ENCODE results near the gene AKIRIN1.
"Not testable (repeated sequence)": the region's sequence is repeated elsewhere in the genome, so short reads cannot be mapped to it uniquely, and the experiment has no call there.

The AKIRIN1 gene

DNA sequence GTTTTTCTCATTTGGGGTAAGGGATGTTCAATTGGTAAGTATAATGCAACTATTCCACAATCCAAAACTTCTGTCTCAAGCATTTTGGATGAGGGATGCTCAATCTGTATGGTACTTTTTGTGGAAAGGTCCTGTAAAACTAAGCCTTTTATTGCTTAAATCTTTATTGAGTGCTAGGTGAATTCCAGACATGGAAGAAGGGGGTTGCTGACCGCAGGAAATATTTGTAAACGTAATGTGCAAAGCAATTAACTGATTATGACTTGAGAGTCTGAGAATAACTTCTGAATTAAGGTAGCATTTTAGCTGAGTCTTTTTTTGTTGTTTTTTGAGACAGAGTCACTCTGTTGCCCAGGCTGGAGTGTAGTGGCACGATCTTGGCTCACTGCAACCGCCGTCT, 3.1 kb downstream of the AKIRIN1 start:
- DNase-seq (ENCODE audit: low read depth in 3 of 3) = no peak

- DNase-seq (ENCODE audit: low read depth in 3 of 3) = no peak
Observed at GRCh38 chr1:38997034-38997900, 6.2 kb downstream of the AKIRIN1 start.

DNA sequence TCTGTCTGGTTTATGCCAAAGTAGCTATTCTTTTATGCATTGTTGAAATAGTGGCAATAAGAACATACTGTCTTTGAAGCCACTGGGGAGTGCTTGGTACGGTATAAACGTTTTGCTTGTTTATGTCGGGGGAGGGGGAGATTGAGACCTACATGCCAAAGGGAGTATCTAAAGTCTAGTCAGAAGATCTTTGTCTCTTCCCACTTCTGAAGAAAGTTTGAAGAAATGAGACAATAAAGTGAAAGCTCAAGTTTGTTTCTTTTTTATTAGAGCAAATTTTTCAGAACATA, 6.8 kb downstream of the AKIRIN1 start:
- DNase-seq (ENCODE audit: low read depth in 3 of 3) = no peak

DNA sequence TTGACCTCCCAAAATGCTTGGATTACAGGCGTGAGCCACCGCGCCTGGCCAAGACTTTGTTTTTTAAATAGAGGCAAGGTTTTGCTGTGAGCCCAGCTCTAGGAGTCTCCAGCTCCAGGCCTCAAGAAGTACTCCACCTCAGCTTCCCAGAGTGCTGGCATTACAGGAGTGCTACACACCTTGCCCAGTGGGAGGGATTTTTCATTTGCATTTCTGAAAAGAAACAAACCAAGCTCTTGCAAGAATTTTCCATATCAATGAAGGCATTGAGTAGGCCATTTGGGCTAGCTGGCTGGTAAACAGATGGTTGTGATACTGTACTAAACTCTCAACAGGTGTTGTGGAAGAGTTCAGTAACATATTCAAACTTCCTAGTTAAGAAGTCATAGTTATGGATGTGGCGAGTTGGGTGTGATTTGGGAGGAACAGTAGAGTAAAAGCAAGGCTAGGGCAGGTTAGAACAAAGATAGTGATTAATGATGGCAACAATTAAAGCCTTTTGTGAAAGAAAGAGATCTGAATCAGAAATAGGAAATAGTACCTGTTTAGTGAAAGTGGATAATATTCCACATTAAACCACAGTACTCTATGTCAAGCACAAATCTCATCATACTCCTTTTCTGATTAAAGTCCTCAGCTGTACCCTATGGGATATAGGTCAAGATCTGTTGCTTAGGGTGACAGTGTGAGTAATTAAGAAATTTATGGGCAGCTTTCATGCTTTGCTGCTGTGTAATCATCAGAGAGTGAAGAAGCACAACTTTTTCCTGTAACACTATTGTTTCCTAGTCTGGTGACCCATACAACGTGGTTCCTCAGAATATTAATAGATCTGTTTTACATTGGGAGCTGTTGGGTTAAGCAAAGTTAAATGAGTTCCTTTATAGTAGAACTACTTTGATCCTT, 10.7 kb downstream of the AKIRIN1 start:
- no peak for DNase-seq (ENCODE audit: low read depth in 3 of 3)

DNA sequence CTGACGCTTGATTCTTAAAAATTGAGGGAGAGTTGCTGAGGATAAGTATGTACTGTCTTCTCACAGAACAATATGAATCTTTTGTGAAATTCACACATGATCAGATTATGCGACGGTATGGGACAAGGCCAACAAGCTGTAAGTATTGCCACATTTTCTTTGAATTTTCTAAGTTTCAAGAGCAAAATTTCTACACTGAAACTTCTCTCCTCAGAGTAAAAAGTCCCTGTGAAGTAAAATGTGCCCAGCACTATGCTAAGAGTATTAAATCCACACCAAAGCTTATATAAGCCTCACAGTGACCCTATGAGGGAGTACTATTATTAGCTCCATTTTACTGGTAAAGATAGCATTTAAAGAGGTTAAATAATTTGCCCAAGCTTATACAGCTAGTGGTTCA, 12.2 kb downstream of the AKIRIN1 start:
- DNase-seq (ENCODE audit: low read depth in 3 of 3) = no peak

DNA sequence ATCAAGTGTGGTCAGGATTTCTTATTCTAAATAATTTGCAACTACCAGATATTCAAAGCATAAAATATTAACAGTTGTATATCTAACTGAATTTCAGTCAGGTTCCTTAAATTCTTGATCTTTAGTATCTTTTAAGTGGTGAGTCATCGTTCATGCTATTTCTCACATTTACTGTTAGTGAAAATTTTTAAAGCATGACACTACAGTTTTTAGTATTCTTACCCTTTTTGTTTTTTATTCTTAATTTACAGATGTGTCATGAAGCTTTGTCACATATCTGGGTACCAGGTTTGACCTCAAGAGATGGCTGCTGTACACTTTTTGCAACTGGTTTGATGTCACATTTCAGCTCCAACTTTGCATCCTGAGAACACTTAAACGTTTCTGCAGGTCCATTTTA, 12.7 kb downstream of the AKIRIN1 start:
- DNase-seq (ENCODE audit: low read depth in 3 of 3) = no peak

DNA sequence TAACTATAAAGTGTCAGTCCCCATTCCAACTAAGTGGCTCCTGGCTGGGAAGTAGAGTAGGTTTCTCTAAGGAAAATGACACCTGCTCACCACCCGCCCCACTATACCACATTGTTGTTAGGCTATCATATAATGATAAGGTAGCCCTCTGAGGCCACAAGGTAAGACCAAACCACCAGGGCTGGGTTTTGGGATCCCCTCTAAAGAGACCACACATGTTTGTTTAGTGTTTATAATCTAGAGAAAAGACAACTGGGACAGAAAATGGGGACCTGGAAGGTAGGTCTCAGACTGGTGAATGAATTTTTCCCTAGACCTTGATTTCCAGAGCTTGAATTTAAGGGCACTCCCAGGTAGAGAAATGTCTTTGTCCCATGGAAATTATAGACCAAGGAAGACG, 15.2 kb downstream of the AKIRIN1 start:
- no peak for DNase-seq (ENCODE audit: low read depth in 3 of 3)

DNA sequence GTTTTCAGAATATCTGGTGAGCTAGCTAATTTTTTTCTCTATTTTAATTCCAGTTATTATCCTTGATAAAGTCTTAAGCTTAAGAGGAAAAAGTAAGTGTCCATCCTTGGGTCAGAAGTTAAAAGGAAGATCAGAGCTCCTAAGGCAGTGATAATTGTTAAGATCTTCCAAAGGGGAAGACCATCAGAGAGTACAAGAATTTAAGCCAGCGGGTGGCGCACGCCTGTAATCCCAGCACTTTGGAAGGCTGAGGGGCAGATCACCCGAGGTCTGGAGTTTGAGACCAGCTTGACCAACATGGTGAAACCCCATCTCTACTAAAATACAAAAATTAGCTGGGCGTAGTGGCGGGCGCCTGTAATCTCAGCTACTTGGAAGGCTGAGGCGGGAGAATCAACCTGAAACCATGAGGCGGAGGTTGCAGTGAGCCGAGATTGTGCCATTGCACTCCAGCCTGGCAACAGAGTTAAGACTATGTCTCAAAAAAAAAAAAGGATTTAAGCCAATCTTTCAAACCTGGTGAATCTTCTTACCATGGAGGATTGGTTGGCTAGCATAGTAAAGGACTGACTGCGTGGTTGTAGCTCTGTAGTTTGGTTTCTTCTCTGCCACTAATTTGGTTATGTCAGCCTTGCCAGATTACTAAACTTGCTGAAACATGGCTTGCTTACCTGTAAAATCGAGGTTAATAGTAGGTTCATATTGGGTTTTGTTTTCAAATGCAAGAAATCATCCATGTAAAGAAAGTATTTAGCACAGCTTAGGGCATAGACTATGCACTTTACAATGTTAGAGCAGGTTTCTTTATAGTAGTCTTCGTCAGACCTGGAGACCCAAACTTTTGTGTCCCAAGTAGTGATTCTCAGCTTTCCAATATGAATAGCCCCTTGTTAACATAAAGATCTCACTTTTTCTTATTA, 15.9 kb downstream of the AKIRIN1 start:
- DNase-seq (ENCODE audit: low read depth in 3 of 3) = no peak

DNA sequence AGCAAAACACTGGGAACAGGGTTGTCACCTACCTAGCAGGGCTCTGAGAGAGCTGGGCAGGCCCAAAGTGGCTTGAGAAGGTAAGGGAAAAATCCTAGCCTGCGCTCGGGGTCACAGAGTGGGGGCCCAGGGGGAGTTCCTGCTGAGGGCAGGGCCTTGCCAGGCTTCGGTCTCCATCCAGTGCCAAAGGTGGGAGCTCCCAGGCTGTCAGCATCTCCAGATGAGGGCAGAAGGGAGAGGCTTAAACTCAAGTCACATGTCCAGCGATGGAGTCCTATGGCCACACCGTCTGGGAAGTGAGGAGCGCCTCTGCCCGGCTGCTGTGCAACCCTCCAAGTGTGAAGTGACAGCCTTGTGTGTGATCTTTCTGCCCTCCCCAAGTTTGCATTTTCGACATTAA, 23.9 kb downstream of the AKIRIN1 start:
- not testable (repeated sequence) for DNase-seq (ENCODE audit: low read depth in 3 of 3)

GRCh38 chr1:39016604-39017171, 25.6 kb downstream of the AKIRIN1 start:
- no peak for DNase-seq (ENCODE audit: low read depth in 3 of 3)

DNA sequence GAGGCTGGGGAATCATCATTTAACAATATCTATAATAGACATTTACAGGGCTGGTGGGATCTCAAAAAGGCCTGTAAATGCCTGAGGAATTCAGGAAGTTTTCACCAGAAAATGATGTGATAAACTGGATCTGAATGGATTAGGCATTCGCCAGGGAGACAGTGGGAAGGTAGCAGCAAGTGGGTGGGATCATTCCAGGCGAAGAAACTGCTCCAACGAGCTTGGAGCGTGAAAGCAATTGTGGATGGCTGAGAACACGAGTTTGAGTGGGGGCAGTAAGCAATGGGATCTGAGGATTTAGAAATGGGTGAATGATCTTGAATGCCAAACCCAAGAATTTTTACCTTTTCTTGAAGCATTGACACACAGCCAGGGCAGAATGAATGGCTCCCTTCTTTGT, 26.2 kb downstream of the AKIRIN1 start:
- no peak for DNase-seq (ENCODE audit: low read depth in 3 of 3)

DNA sequence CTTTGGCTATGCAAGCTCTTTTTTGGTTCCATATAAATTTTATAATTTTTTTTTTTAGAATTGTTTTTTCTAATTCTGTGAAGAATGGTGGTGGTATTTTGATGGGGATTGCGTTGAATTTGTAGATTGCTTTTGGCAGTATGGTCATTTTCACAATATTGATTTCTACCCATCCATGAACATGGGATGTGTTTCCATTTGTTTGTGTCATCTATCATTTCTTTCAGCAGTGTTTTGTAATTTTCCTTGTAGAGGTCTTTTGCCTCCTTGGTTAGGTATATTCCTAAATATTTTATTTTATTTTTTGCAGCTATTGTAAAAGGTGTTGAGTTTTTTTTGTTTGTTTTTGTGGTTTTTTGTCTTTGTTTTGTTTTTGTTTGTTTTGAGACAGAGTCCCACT, 29.4 kb downstream of the AKIRIN1 start:
- DNase-seq (ENCODE audit: low read depth in 3 of 3) = not testable (repeated sequence)

- no peak for DNase-seq (ENCODE audit: low read depth in 3 of 3)
Observed at GRCh38 chr1:39021426-39021825, 30.4 kb downstream of the AKIRIN1 start.

- no peak for DNase-seq (ENCODE audit: low read depth in 3 of 3)
Observed at GRCh38 chr1:39023140-39023539, 32.1 kb downstream of the AKIRIN1 start.

DNA sequence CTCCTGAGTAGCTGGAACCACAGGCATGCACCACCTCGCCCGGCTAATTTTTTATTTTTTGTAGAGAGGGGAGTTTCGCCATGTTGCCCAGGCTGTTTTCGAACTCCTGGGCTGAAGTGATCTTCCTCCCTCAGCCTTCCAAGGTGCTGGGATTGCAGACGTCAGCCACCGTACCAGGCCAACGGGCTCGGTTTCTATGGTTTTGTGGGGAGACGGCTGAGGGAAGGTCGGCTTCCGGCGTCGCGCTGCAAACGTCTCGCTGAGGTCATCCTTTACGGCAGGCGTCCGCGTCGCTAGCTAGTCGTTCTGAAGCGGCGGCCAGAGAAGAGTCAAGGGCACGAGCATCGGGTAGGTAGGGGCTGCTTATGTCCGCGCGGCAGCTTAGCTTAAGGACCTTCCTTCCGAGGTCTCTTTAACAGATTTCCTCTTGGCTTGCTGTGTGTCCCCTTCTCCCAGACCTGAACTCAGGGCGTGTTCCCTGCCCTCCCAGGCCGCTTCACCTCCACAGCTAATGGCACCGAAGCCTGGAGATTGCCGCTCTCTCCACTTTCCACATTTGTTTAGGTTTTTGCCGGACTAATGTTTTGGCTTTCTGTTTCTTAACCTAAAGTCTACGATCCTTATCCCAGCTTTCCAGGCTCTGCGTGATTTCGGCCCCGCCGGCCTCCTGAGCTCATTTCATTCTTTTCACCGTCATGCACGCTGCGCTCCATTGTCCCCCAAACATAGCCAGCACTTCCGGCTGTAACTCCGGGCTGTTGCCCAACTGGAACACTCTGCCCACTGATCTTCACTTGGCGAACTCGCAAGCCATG, 35.2 kb downstream of the AKIRIN1 start, which contains the start of gene NDUFS5:
TSS of gene NDUFS5 (plus strand) at position 300 of the 815 bp plus-strand sequence. CDS start 2,375 bp downstream, outside the sequence.
- peak; percentile 66 to 82 (median 71) for DNase-seq (ENCODE audit: low read depth in 3 of 3)

DNA sequence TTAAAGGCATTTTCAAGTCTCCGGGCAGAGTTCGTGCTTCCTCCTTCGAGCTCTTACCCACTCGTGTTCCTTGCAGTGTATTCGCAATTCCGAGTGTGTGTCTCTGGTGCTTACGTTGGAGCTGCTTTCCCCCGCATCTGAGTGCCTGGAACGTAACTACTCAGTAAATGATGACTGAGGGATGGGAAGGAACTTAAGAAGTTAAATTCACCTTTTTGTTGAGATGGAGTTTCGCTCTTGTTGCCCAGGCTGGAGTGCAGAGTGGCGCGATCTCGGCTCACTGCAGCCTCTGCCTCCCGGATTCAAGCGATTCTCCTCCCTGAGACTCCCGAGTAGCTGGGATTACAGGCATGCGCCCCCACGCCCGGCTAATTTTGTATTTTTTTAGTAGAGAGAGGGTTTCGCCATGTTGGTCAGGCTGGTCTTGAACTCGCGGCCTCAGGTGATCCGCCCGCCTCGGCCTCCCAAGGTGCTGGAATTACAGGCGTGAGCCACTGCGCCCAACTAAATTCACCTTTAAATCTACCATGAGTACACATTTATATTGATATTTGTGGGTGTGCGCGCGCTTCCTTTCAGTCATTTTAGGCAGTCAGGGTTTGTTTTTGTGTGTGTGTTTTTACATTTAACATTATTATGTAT, 35.9 kb downstream of the AKIRIN1 start:
- no peak for DNase-seq (ENCODE audit: low read depth in 3 of 3)

- DNase-seq (ENCODE audit: low read depth in 3 of 3) = no peak
Observed at GRCh38 chr1:39034114-39034654, 43.1 kb downstream of the AKIRIN1 start.

GRCh38 chr1:39036678-39037077, 45.6 kb downstream of the AKIRIN1 start:
- no peak for DNase-seq (ENCODE audit: low read depth in 3 of 3)

- DNase-seq (ENCODE audit: low read depth in 3 of 3) = no peak
Observed at GRCh38 chr1:39043513-39043912, 52.4 kb downstream of the AKIRIN1 start.

DNA sequence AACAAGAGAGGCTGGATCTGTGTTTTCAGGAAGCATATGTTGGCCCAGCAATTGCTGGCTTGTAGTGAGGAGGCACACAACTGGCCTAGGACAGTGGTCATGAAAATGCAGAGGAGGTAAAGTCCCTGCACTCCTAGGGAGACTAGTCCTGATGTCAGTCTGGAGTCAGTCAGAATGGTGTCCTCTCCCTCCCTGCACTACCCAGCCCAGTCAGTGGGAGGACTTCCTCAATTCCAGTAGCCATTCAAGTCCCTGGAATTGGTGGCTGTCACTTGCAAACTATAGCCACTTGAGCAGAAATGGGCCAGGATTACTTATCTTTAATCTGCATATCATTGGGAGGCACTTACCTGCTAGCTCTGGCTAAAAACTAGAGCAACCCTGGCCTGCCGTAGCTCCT, 53.7 kb downstream of the AKIRIN1 start:
- DNase-seq (ENCODE audit: low read depth in 3 of 3) = no peak

Data from stimulated activated CD4-positive, alpha-beta T cell treated with anti-CD3 and anti-CD28 coated beads, TNF-alpha, amount 100 ng/mL, for 24 hours (primary cell).